ENCODE measurements around the gene KLK2. TPM values are rescaled to one million over a fixed set of nuclear protein-coding genes. Genes with fewer than 3 reads are reported as not detected.

Gene KLK2
- total and polyA plus RNA-seq, 2 of the 8 experiments (the other 6 are each of a cell fraction or from before 2014, with no cell fraction given), result 0.20 TPM; not detected in 1

- ChIA-PET POLR2A (ENCODE audit: partially characterized antibody) (interaction anchor here (0.9 to 4.1 kb wide), 3 partner anchors 73 to 81 kb away, joined by 3 to 16 read pairs (median 15); no protein-coding TSS in a partner anchor), CTCF (ENCODE audit: partially characterized antibody) (interaction anchor here (0.8 to 1.7 kb wide), 4 partner anchors 45 to 236 kb away, joined by 3 to 6 read pairs (median 3); no protein-coding TSS in a partner anchor)
- Histone ChIP-seq H2AFZ (ENCODE audit: low read length) (no peak overlapping the region), H3K4me2 (ENCODE audit: insufficient read depth in 1 of 2, low read depth in 2 of 2, low read length in 2 of 2) (no peak overlapping the region), H3K9ac (replicated peaks in 1 of 4; ENCODE audit: extremely low read depth in 1 of 4, low read depth in 3 of 4, low read length in 3 of 4) (no peak overlapping the region; a peak in 1 of 7 replicates), H2BK12ac (ENCODE audit: low read depth, low read length) (0 out of 2 replicates have a peak overlapping the region, but pooled peaks have one; percentile 9), H3K56ac (replicated peaks; ENCODE audit: insufficient read length, low read depth, low read length) (no peak overlapping the region), H2BK15ac (ENCODE audit: low read length) (no peak overlapping the region), H2BK20ac (ENCODE audit: low read length) (no peak overlapping the region), H3K18ac (ENCODE audit: extremely low read depth, low read length) (no peak overlapping the region), H3K27me3 (replicated peaks in 1 of 4; ENCODE audit: control insufficient read depth in 3 of 4, extremely low read depth in 1 of 4, insufficient read depth in 3 of 4, low read length in 3 of 4) (peaks cover 0 to 3% (median 1%) of the 10 kb centered on the region in 4 experiments; a peak in 3 of 7 replicates), H4K8ac (ENCODE audit: extremely low read depth, insufficient read depth, low read length) (no peak overlapping the region), H2BK5ac (ENCODE audit: low read depth, low read length) (no peak overlapping the region), H3K23me2 (ENCODE audit: low read depth, low read length) (no peaks in the 10 kb centered on the region), H3K23ac (ENCODE audit: insufficient read length) (no peak overlapping the region), H3K27ac (ENCODE audit: low read depth, low read length) (no peak overlapping the region), H4K5ac (ENCODE audit: insufficient read length, low read depth, low read length) (no peak overlapping the region), H3K36me3 (ENCODE audit: control insufficient read depth in 2 of 4, insufficient read depth in 4 of 4, low read length in 3 of 4) (no peaks in the 10 kb centered on the region), H3K4me1 (replicated peaks in 1 of 4; ENCODE audit: control insufficient read depth in 3 of 4, insufficient read depth in 4 of 4, low read length in 3 of 4) (peaks cover 0 to 12% (median 3%) of the 10 kb centered on the region in 4 experiments; a peak in 3 of 7 replicates), H3K79me2 (ENCODE audit: control insufficient read depth in 1 of 2, insufficient read depth in 2 of 2, low read length in 2 of 2) (no peaks in the 10 kb centered on the region), H2AK5ac (ENCODE audit: low read depth, low read length) (no peak overlapping the region), H3K14ac (ENCODE audit: insufficient read length) (no peak overlapping the region), H3K79me1 (ENCODE audit: low read depth, low read length) (no peaks in the 10 kb centered on the region), H4K20me1 (replicated peaks in 1 of 2; ENCODE audit: control insufficient read depth in 1 of 2, insufficient read depth in 2 of 2, low read length in 2 of 2) (no peaks in the 10 kb centered on the region), H2BK120ac (replicated peaks; ENCODE audit: low read depth, low read length) (no peak overlapping the region), H3K4me3 (ENCODE audit: extremely low read depth in 1 of 4, insufficient read depth in 2 of 4, low read depth in 3 of 4, low read length in 4 of 4) (no peak overlapping the region), H3K4ac (replicated peaks; ENCODE audit: insufficient read length, low read depth, low read length) (no peak overlapping the region), H3K9me3 (ENCODE audit: insufficient read depth in 2 of 2, low read depth in 1 of 2, low read length in 1 of 2) (no peaks in the 10 kb centered on the region), H4K91ac (replicated peaks; ENCODE audit: insufficient read length, low read length) (no peak overlapping the region)
- DNase-seq (ENCODE audit: low read depth in 1 of 2, low spot score in 2 of 2) (no peak), FAIRE-seq (no peak)
- TF ChIP-seq CTBP2 (IDR thresholded peaks at IDR 0.05; ENCODE audit: borderline replicate concordance, insufficient read depth, insufficient read length, low read length) (no peak), KDM4A (IDR thresholded peaks at IDR 0.05; ENCODE audit: low read depth, low read length, severe bottlenecking) (no peak), TCF12 (IDR thresholded peaks at IDR 0.05; ENCODE audit: low read depth, low read length) (no peak)
- 89% methylated on average over 7 of the region's 7 CpGs; no CpG with 5 or more reads in 1 of the 2 experiments for WGBS, 2 experiments (ENCODE audit: extremely low coverage in 1 of 2, insufficient coverage in 1 of 2, insufficient read length in 1 of 2, insufficient replicate concordance in 2 of 2, low coverage in 1 of 2, low lambda C conversion rate in 2 of 2, missing lambda C conversion rate in 1 of 2)
Measured at GRCh38 chr19:50876456-50876855, 3.2 kb downstream of the KLK2 start.
